Gastroesophageal sphincter (tissue), 3 donors: ENCODE measurements around the gene MAPK1.

Source experiments
- CTCF ChIP-seq, 4 experiments: fragments of 200-600 bp in 2 of 4; fragments of 450-650 bp in 2 of 4; sonication (generic) in 1 of 4; IDR thresholded peaks; one replicate each; pipeline ENCODE4 v1.5.1; 2017 to 2019; ENCODE audit warnings: antibody characterized with exemption in 4 of 4, mild to moderate bottlenecking in 2 of 4, moderate library complexity in 2 of 4
- EP300 ChIP-seq: sonication (generic); formaldehyde crosslinking; IDR thresholded peaks from one replicate; pipeline ENCODE4 v1.6.1; 2017; ENCODE audit warnings: antibody characterized with exemption, mild to moderate bottlenecking

- TF ChIP-seq CTCF (IDR thresholded peaks at IDR 0.05), result no peak
- no peak for TF ChIP-seq EP300
Observed at GRCh38 chr22:21718499-21718898, 148.9 kb downstream of the MAPK1 start.
